Sigmoid colon (tissue), 4 donors: ENCODE measurements around the gene GCHFR.

ENCODE experiments used
- POLR2A ChIP-seq, 2 donors: fragments of 450-650 bp; IDR thresholded peaks; one replicate each; pipeline ENCODE4 v1.6.1; 2016; ENCODE audit warnings: antibody characterized with exemption in 2 of 2, mild to moderate bottlenecking in 2 of 2, moderate library complexity in 2 of 2
- POLR2AphosphoS5 ChIP-seq, 4 donors: sonication (generic); formaldehyde crosslinking; IDR thresholded peaks; one replicate each; pipeline ENCODE4 v1.6.1; 2017; ENCODE audit warnings: antibody characterized with exemption in 4 of 4
- TF ChIP-seq, protein P1 (sequence below), 4 experiments: fragments of 450-650 bp in 3 of 4; fragments of 200-600 bp in 1 of 4; IDR thresholded peaks; one replicate each; pipeline ENCODE4 v1.5.1; 2016 to 2019; ENCODE audit warnings: antibody characterized with exemption in 4 of 4, mild to moderate bottlenecking in 3 of 4, moderate library complexity in 2 of 4

DNA sequence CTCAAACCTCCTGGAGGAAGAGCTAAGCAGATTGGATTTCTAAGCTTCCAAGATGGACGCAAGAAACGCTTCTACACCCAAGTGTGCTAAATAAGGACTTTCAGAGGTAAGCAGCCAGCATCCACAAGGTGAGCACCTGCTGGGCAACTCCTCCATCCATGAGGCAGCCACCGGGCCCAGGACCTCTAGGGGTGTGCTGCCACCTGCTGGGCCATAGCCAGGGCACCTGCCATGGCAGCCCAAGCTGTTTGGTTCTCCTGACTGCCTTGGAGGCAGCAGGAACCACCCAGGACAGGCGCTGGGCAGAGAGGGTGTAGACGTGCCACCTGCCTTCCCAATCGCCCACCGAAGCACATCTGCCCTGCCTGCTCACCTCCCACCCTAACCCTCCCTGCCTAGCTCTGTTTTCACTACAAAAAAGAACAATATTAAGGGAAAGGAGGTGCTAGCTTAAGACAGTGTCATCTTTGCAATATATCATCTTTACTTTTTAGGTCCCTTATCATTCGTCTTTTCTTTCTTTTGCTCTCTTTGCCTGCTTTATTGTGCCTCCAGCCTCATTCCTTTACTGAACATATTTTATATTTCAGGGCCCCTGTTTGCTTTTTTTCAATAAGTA lies 18.9 kb downstream of the GCHFR start:
- TF ChIP-seq POLR2A (IDR thresholded peaks at IDR 0.05) (no peak), POLR2AphosphoS5 (IDR thresholded peaks at IDR 0.05) (no peak)
- TF ChIP-seq, protein P1, sequence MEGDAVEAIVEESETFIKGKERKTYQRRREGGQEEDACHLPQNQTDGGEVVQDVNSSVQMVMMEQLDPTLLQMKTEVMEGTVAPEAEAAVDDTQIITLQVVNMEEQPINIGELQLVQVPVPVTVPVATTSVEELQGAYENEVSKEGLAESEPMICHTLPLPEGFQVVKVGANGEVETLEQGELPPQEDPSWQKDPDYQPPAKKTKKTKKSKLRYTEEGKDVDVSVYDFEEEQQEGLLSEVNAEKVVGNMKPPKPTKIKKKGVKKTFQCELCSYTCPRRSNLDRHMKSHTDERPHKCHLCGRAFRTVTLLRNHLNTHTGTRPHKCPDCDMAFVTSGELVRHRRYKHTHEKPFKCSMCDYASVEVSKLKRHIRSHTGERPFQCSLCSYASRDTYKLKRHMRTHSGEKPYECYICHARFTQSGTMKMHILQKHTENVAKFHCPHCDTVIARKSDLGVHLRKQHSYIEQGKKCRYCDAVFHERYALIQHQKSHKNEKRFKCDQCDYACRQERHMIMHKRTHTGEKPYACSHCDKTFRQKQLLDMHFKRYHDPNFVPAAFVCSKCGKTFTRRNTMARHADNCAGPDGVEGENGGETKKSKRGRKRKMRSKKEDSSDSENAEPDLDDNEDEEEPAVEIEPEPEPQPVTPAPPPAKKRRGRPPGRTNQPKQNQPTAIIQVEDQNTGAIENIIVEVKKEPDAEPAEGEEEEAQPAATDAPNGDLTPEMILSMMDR (IDR thresholded peaks at IDR 0.05): peak in 3 of 4 experiments; percentile 20 to 33 (median 31)
